Measurements from ENCODE around the gene METAP1. TPM values are rescaled to one million over a fixed set of nuclear protein-coding genes. Genes with fewer than 3 reads are reported as not detected.

METAP1 gene
- total and polyA plus RNA-seq, 2 of the 4 experiments (the other 2 are of a cell fraction) = 43.7 to 47.9 TPM

Small RNAs within 50 kb of the gene (microRNA-seq; reads per million reads assigned to microRNA genes)
- gene MIR3684 (ENCODE audit: insufficient read depth in 1 of 2, insufficient read length in 1 of 2, unreplicated experiment in 1 of 2) (0 to 2.2 reads per million in 2 experiments), gene RNU7-149P (ENCODE audit: insufficient read depth, insufficient read length) (not detected)

Small RNAs within 50 kb of the gene (small RNA-seq; reads per million reads assigned to genes)
- 0 to 4.0 (median 0) reads per million in 5 experiments for gene MIR3684
- gene RNU7-149P = 0 reads per million in 5 experiments

Other genes starting within 250 kb of the METAP1 start
- gene EIF4E, start 66.6 kb upstream of the METAP1 start, total RNA-seq (2012; rRNA removed) = 113 and 288 TPM in 2 replicates
- gene EIF4E, start 66.6 kb upstream of the METAP1 start, polyA plus RNA-seq (2012; rRNA removed) = 69.4 and 80.4 TPM in 2 replicates
- 178 and 246 TPM in 2 replicates for gene ADH5, start 93.1 kb downstream of the METAP1 start, total RNA-seq (2012; rRNA removed)
- 117 and 140 TPM in 2 replicates for gene ADH5, start 93.1 kb downstream of the METAP1 start, polyA plus RNA-seq (2012; rRNA removed)
- gene ADH4, start 148.6 kb downstream of the METAP1 start, total RNA-seq (2012; rRNA removed) = not detected in 2 replicates
- not detected in 2 replicates for gene ADH4, start 148.6 kb downstream of the METAP1 start, polyA plus RNA-seq (2012; rRNA removed)
- gene ADH6, start 223.5 kb downstream of the METAP1 start, total RNA-seq (2012; rRNA removed) = not detected in 2 replicates
- not detected in 2 replicates for gene ADH6, start 223.5 kb downstream of the METAP1 start, polyA plus RNA-seq (2012; rRNA removed)